CD14-positive monocyte (primary cell): ENCODE measurements around the gene DZIP1. TPM values are rescaled to one million over a fixed set of nuclear protein-coding genes. Genes with fewer than 3 reads are reported as not detected.

Source experiments
- DNase-seq, 3 donors: peaks; one replicate each; pipeline ENCODE4 v3.0.0-alpha.2; 2011 to 2022
- H2AFZ ChIP-seq: 2 replicates; pipeline ENCODE4 v1.6.0; 2012; ENCODE audit warnings: mild to moderate bottlenecking, low read depth, low read length, inconsistent platforms; ENCODE audit not compliant: insufficient read depth, poor library complexity, severe bottlenecking
- H3K27ac ChIP-seq, 2 donors: 1 replicate in 1 of 2; 2 replicates in 1 of 2; pipeline ENCODE4 v1.5.1; 2012 to 2013; ENCODE audit warnings: low read length in 2 of 2, control low read depth in 1 of 2, inconsistent platforms in 1 of 2, low read depth in 1 of 2, mild to moderate bottlenecking in 1 of 2
- H3K27me3 ChIP-seq, 2 donors: one replicate each; pipeline versions ENCODE4 v1.6.0 to v1.6.1; 2011 to 2013; ENCODE audit warnings: low read length in 2 of 2; ENCODE audit not compliant: control insufficient read depth in 2 of 2, insufficient read depth in 2 of 2
- H3K36me3 ChIP-seq, 2 donors: replicated peaks in 1 of 2; 1 replicate in 1 of 2; 2 replicates in 1 of 2; pipeline versions ENCODE4 v1.5.1 to v1.6.1; 2012 to 2013; ENCODE audit warnings: low read length in 2 of 2, control low read depth in 1 of 2, inconsistent platforms in 1 of 2, mild to moderate bottlenecking in 1 of 2; ENCODE audit not compliant: insufficient read depth in 2 of 2, control insufficient read depth in 1 of 2
- H3K4me1 ChIP-seq, 2 donors: 1 replicate in 1 of 2; 2 replicates in 1 of 2; pipeline versions ENCODE4 v1.5.1 to v1.6.1; 2012 to 2013; ENCODE audit warnings: low read length in 2 of 2, control low read depth in 1 of 2, inconsistent platforms in 1 of 2, mild to moderate bottlenecking in 1 of 2, moderate library complexity in 1 of 2; ENCODE audit not compliant: insufficient read depth in 2 of 2, control insufficient read depth in 1 of 2
- H3K4me2 ChIP-seq: replicated peaks from 2 replicates; pipeline ENCODE3; 2012; ENCODE audit warnings: low read length, moderate library complexity, mild to moderate bottlenecking; ENCODE audit not compliant: poor library complexity, severe bottlenecking; ENCODE audit errors: extremely low read depth
- H3K4me3 ChIP-seq, 3 experiments: fragments of 200-600 bp in 1 of 3; sonication (generic) in 1 of 3; replicated peaks in 1 of 3; 1 replicate in 2 of 3; 2 replicates in 1 of 3; pipeline ENCODE4 v1.5.1; 2011 to 2013; ENCODE audit warnings: low read length in 3 of 3, mild to moderate bottlenecking in 3 of 3, control low read depth in 2 of 3, low read depth in 2 of 3, inconsistent platforms in 1 of 3, moderate library complexity in 1 of 3
- H3K79me2 ChIP-seq: 2 replicates; pipeline ENCODE4 v1.6.0; 2012; ENCODE audit warnings: mild to moderate bottlenecking, control low read depth, inconsistent platforms, low read length, moderate library complexity; ENCODE audit not compliant: insufficient read depth
- H3K9ac ChIP-seq: 2 replicates; pipeline ENCODE4 v1.6.0; 2017; ENCODE audit warnings: low read length, mild to moderate bottlenecking; ENCODE audit not compliant: insufficient read depth, poor library complexity, severe bottlenecking
- H3K9me3 ChIP-seq, 2 donors: replicated peaks in 1 of 2; 1 replicate in 1 of 2; 2 replicates in 1 of 2; pipeline versions ENCODE4 v1.5.1 to v1.6.1; 2012 to 2013; ENCODE audit warnings: low read length in 2 of 2, control low read depth in 1 of 2; ENCODE audit not compliant: control insufficient read depth in 1 of 2, insufficient read depth in 1 of 2
- H4K20me1 ChIP-seq: 2 replicates; pipeline ENCODE4 v1.6.0; 2012; ENCODE audit warnings: mild to moderate bottlenecking, low read length, control low read depth, moderate library complexity; ENCODE audit not compliant: insufficient read depth
- H3K27ac Mint-ChIP-seq, 7 donors: one replicate each; pipeline ENCODE4 v1.8.0; 2020; ENCODE audit warnings: mild to moderate bottlenecking in 7 of 7, mixed read lengths in 7 of 7, moderate library complexity in 6 of 7, inconsistent platforms in 2 of 7
- H3K27me3 Mint-ChIP-seq, 3 donors: one replicate each; pipeline ENCODE4 v1.8.0; 2021 to 2022; ENCODE audit warnings: low read depth in 3 of 3, mild to moderate bottlenecking in 3 of 3, mixed read lengths in 3 of 3, moderate library complexity in 3 of 3, inconsistent platforms in 1 of 3
- H3K36me3 Mint-ChIP-seq, 2 donors: one replicate each; pipeline ENCODE4 v1.8.0; 2020; ENCODE audit warnings: mixed read lengths in 2 of 2, inconsistent platforms in 1 of 2, mild to moderate bottlenecking in 1 of 2
- H3K4me1 Mint-ChIP-seq: one replicate; pipeline ENCODE4 v1.8.0; 2020; ENCODE audit warnings: mild to moderate bottlenecking, mixed read lengths
- H3K4me3 Mint-ChIP-seq, 2 donors: one replicate each; pipeline ENCODE4 v1.8.0; 2020; ENCODE audit warnings: mild to moderate bottlenecking in 2 of 2, mixed read lengths in 2 of 2, moderate library complexity in 1 of 2
- H3K9me3 Mint-ChIP-seq, 7 donors: one replicate each; pipeline ENCODE4 v1.8.0; 2020 to 2022; ENCODE audit warnings: mixed read lengths in 7 of 7, mild to moderate bottlenecking in 6 of 7, moderate library complexity in 6 of 7, inconsistent platforms in 2 of 7
- CTCF ChIP-seq: fragments of 200-600 bp; IDR thresholded peaks from one replicate; pipeline ENCODE4 v1.8.0; 2022; ENCODE audit warnings: antibody characterized with exemption, mild to moderate bottlenecking
- WGBS: methylation state at CpG from one replicate; pipeline ENCODE4 v1.1.5; 2013; ENCODE audit warnings: missing lambda C conversion rate; ENCODE audit not compliant: insufficient coverage; 5-methylcytosine and 5-hydroxymethylcytosine counted together
- intact Hi-C, 2 donors: fragments of 100-400 bp; cut with micrococcal nuclease; formaldehyde crosslinking; loops; one replicate each; pipeline versions ENCODE4 v1.15.0 to v1.15.1; 2023
- polyA plus RNA-seq, 3 donors: library from polyadenylated mRNA; depleted of rRNA in 1 of 3; unstranded in 2 of 3; stranded (reverse) in 1 of 3; fragments of 300-500 nt in 2 of 3; fragments of >200 nt in 1 of 3; fragmentation: Illumina TruSeq in 2 of 3; gene quantifications; 1 replicate in 2 of 3; 2 replicates in 1 of 3; pipeline ENCODE4 v1.2.3, GENCODE V29; 2012 to 2021

DZIP1 gene
- polyA plus RNA-seq, 3 donors, result not detected

- H3K4me1 ChIP-seq, result peaks cover under 1 to 5% of the 10 kb centered on the region in 2 donors
- Mint-ChIP-seq H3K36me3 (peaks cover 0 to 5% of the 10 kb centered on the region in 2 donors), H3K27me3 (peaks cover 26 to 32% (median 28%) of the 10 kb centered on the region in 3 donors), H3K4me3 (no peak overlapping the region), H3K9me3 (peaks cover 0 to 11% (median 2%) of the 10 kb centered on the region in 7 donors), H3K4me1 (peaks cover 4% of the 10 kb centered on the region), H3K27ac (no peak overlapping the region)
- H3K27me3 ChIP-seq, result peaks cover 7 to 26% of the 10 kb centered on the region in 2 donors
- no peak for DNase-seq
- no peak overlapping the region for H2AFZ ChIP-seq
- H3K27ac ChIP-seq, result no peak overlapping the region
- H3K36me3 ChIP-seq, result no peaks in the 10 kb centered on the region
- intact Hi-C loops, result no loop called here
- TF ChIP-seq CTCF, result no peak
- no peaks in the 10 kb centered on the region for H3K79me2 ChIP-seq
- no peak overlapping the region for H3K4me3 ChIP-seq
- no peak overlapping the region for H3K4me2 ChIP-seq
- H3K9me3 ChIP-seq, result peaks cover 0 to 6% of the 10 kb centered on the region in 2 donors
- no peak overlapping the region for H3K9ac ChIP-seq
- H4K20me1 ChIP-seq, result no peaks in the 10 kb centered on the region
Observed at GRCh38 chr13:95636853-95637252, 7.7 kb downstream of the DZIP1 start.

GRCh38 chr13:95630593-95630992 lies 13.9 kb downstream of the DZIP1 start:
- H3K27me3 Mint-ChIP-seq, result peaks cover 3 to 9% (median 3%) of the 10 kb centered on the region in 3 donors
- Histone ChIP-seq H3K4me1 (no peaks in the 10 kb centered on the region), H3K9ac (no peak overlapping the region), H3K27me3 (peaks cover 0 to 2% of the 10 kb centered on the region in 2 donors), H3K27ac (no peak overlapping the region), H3K36me3 (no peaks in the 10 kb centered on the region), H3K79me2 (no peaks in the 10 kb centered on the region), H2AFZ (no peak overlapping the region), H3K4me3 (no peak overlapping the region), H3K9me3 (no peaks in the 10 kb centered on the region), H3K4me2 (no peak overlapping the region), H4K20me1 (no peaks in the 10 kb centered on the region)
- DNase-seq, result no peak
- no CpG with 5 or more reads among the region's 3 CpGs for WGBS
- TF ChIP-seq CTCF, result no peak
- no peaks in the 10 kb centered on the region for H3K36me3 Mint-ChIP-seq
- H3K4me1 Mint-ChIP-seq, result no peaks in the 10 kb centered on the region
- H3K4me3 Mint-ChIP-seq, result no peak overlapping the region
- H3K27ac Mint-ChIP-seq, result no peak overlapping the region
- intact Hi-C loops, result no loop called here
- H3K9me3 Mint-ChIP-seq, result peaks cover 0 to 2% (median 0%) of the 10 kb centered on the region in 7 donors
